Stimulated activated CD4-positive, alpha-beta T cell treated with anti-CD3 and anti-CD28 coated beads, Interleukin-12 subunit alpha, Interleukin-12 subunit beta, amount 100 ng/mL, for 4 hours (primary cell): Measurements from ENCODE around the gene DYRK1A.

ENCODE experiments used
- DNase-seq: peaks from one replicate; pipeline ENCODE4 v3.0.0-alpha.2; 2020

Gene DYRK1A

GRCh38 chr21:37552496-37553029 is 186.0 kb downstream of the DYRK1A start:
- DNase-seq, result no peak

- DNase-seq, result no peak
Observed at GRCh38 chr21:37553078-37553481, 186.5 kb downstream of the DYRK1A start.

GRCh38 chr21:37554661-37555379 is 188.2 kb downstream of the DYRK1A start:
- DNase-seq, result no peak

GRCh38 chr21:37555672-37556261 is 189.2 kb downstream of the DYRK1A start:
- DNase-seq, result no peak

GRCh38 chr21:37557261-37557950 is 190.8 kb downstream of the DYRK1A start:
- DNase-seq, result no peak

- DNase-seq, result no peak
Observed at GRCh38 chr21:37558676-37559211, 192.2 kb downstream of the DYRK1A start.

- DNase-seq, result no peak
Observed at GRCh38 chr21:37560385-37560784, 193.8 kb downstream of the DYRK1A start.

- no peak for DNase-seq
Observed at GRCh38 chr21:37561506-37561905, 194.9 kb downstream of the DYRK1A start.

- no peak for DNase-seq
Observed at GRCh38 chr21:37561941-37562919, 195.7 kb downstream of the DYRK1A start.

GRCh38 chr21:37562920-37563640 is 196.5 kb downstream of the DYRK1A start:
- DNase-seq, result peak; percentile 4

GRCh38 chr21:37563641-37564340 is 197.2 kb downstream of the DYRK1A start:
- DNase-seq, result peak; percentile 91

- peak; percentile 81 for DNase-seq
Observed at GRCh38 chr21:37564341-37564923, 197.9 kb downstream of the DYRK1A start.

GRCh38 chr21:37564924-37565529 is 198.5 kb downstream of the DYRK1A start:
- no peak for DNase-seq

- DNase-seq, result no peak
Observed at GRCh38 chr21:37565530-37566223, 199.1 kb downstream of the DYRK1A start.

- no peak for DNase-seq
Observed at GRCh38 chr21:37566790-37567615, 200.4 kb downstream of the DYRK1A start.

GRCh38 chr21:37568415-37568814 is 201.8 kb downstream of the DYRK1A start:
- DNase-seq, result no peak

GRCh38 chr21:37568916-37569315 is 202.3 kb downstream of the DYRK1A start:
- DNase-seq, result no peak

GRCh38 chr21:37571442-37571841 is 204.9 kb downstream of the DYRK1A start:
- no peak for DNase-seq

- no peak for DNase-seq
Observed at GRCh38 chr21:37574316-37574715, 207.7 kb downstream of the DYRK1A start.
